Natural killer cell (primary cell): ENCODE measurements around the gene SULT1A3. TPM values are rescaled to one million over a fixed set of nuclear protein-coding genes. Genes with fewer than 3 reads are reported as not detected.

Experiments used
- ATAC-seq, 3 donors: fragments of 150-1000 bp in 2 of 3; fragments of 200-7000 bp in 1 of 3; cut with Tn5 transposase; 1 replicate in 1 of 3; 2 replicates in 2 of 3; pipeline ENCODE4 v1.10.0; 2021; ENCODE audit warnings: mild to moderate bottlenecking in 2 of 3, moderate library complexity in 2 of 3
- DNase-seq, 2 donors: peaks; one replicate each; pipeline versions ENCODE4 v3.0.0 to v3.0.0-alpha.2; 2013 to 2021; ENCODE audit warnings: mixed read lengths in 1 of 2
- H3K27ac ChIP-seq: one replicate; pipeline ENCODE4 v1.5.1; 2013; ENCODE audit warnings: mild to moderate bottlenecking, low read length
- H3K27me3 ChIP-seq: one replicate; pipeline ENCODE4 v1.6.1; 2013; ENCODE audit warnings: low read length; ENCODE audit not compliant: control insufficient read depth, insufficient read depth
- H3K36me3 ChIP-seq: one replicate; pipeline ENCODE4 v1.6.1; 2013; ENCODE audit warnings: low read length; ENCODE audit not compliant: control insufficient read depth, insufficient read depth
- H3K4me1 ChIP-seq: one replicate; pipeline ENCODE4 v1.6.1; 2013; ENCODE audit warnings: low read length; ENCODE audit not compliant: control insufficient read depth, insufficient read depth
- H3K4me3 ChIP-seq: one replicate; pipeline ENCODE4 v1.5.1; 2013; ENCODE audit warnings: low read length
- H3K9me3 ChIP-seq: one replicate; pipeline ENCODE4 v1.6.1; 2013; ENCODE audit warnings: low read length; ENCODE audit not compliant: control insufficient read depth, insufficient read depth
- H3K27ac Mint-ChIP-seq, 2 donors: one replicate each; pipeline ENCODE4 v1.8.0; 2022; ENCODE audit warnings: mild to moderate bottlenecking in 2 of 2, mixed read lengths in 2 of 2, moderate library complexity in 1 of 2
- H3K27me3 Mint-ChIP-seq, 2 donors: one replicate each; pipeline ENCODE4 v1.8.0; 2022; ENCODE audit warnings: low read depth in 2 of 2, mixed read lengths in 2 of 2
- H3K36me3 Mint-ChIP-seq: one replicate; pipeline ENCODE4 v1.8.0; 2022; ENCODE audit warnings: mixed read lengths
- H3K4me1 Mint-ChIP-seq, 2 donors: one replicate each; pipeline ENCODE4 v1.8.0; 2022; ENCODE audit warnings: mixed read lengths in 2 of 2
- H3K4me3 Mint-ChIP-seq: one replicate; pipeline ENCODE4 v1.8.0; 2022; ENCODE audit warnings: mild to moderate bottlenecking, moderate library complexity, mixed read lengths
- H3K9me3 Mint-ChIP-seq, 2 donors: one replicate each; pipeline ENCODE4 v1.8.0; 2022; ENCODE audit warnings: mixed read lengths in 2 of 2
- WGBS: methylation state at CpG from one replicate; pipeline ENCODE4 v1.1.7; 2013; ENCODE audit warnings: missing lambda C conversion rate; ENCODE audit not compliant: insufficient coverage; 5-methylcytosine and 5-hydroxymethylcytosine counted together
- intact Hi-C: fragments of 100-400 bp; cut with micrococcal nuclease; formaldehyde crosslinking; loops from one replicate; pipeline ENCODE4 v1.14.2; 2022
- total RNA-seq, 4 donors: library from RNA; stranded (reverse); fragments of 120-200 nt in 1 of 4; gene quantifications; one replicate each; pipeline versions ENCODE4 v1.2.3 to v1.2.4, GENCODE V29; 2013 to 2022
- TF ChIP-seq, protein P1 (sequence below): fragments of 200-600 bp; IDR thresholded peaks from one replicate; pipeline ENCODE4 v1.8.0; 2022; ENCODE audit warnings: antibody characterized with exemption

SULT1A3 gene
- total RNA-seq, 3 donors from 2014 or later (not counting 1 experiment from before 2014, with no cell fraction given), result 15.9 to 27.1 (median 19.4) TPM

DNA sequence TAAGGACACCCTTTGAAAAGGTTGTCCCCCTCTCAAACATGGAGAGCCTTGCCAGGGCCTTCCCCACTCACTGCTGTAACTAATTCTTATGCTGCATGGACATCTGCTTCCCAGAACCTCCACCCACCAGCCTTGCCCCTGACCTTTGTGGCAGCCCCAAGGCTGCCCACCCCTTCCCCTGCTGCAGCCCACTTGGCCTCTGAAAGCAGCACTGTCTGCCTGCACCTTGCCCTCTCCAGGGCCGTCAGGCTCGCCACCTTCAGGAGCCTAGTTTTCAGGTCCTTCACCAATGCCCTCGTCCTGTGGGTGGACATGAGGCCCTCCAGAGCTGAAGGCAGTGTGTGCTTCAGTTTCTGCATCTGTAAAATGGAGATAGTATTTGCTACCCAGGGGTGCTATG lies 18.3 kb upstream of the SULT1A3 start:
- no peaks in the 10 kb centered on the region for H3K9me3 ChIP-seq
- H3K27me3 ChIP-seq, result no peaks in the 10 kb centered on the region
- H3K4me1 Mint-ChIP-seq, result peaks cover 20 to 27% of the 10 kb centered on the region in 2 donors
- ATAC-seq, result no peak
- peaks cover 13% of the 10 kb centered on the region for H3K36me3 ChIP-seq
- H3K27ac ChIP-seq, result no peak overlapping the region
- intact Hi-C loops, result no loop called here
- no peak overlapping the region for H3K4me3 ChIP-seq
- H3K36me3 Mint-ChIP-seq, result no peaks in the 10 kb centered on the region
- H3K27ac Mint-ChIP-seq, result no peak overlapping the region
- H3K9me3 Mint-ChIP-seq, result no peaks in the 10 kb centered on the region
- H3K4me3 Mint-ChIP-seq, result no peak overlapping the region
- TF ChIP-seq, protein P1, sequence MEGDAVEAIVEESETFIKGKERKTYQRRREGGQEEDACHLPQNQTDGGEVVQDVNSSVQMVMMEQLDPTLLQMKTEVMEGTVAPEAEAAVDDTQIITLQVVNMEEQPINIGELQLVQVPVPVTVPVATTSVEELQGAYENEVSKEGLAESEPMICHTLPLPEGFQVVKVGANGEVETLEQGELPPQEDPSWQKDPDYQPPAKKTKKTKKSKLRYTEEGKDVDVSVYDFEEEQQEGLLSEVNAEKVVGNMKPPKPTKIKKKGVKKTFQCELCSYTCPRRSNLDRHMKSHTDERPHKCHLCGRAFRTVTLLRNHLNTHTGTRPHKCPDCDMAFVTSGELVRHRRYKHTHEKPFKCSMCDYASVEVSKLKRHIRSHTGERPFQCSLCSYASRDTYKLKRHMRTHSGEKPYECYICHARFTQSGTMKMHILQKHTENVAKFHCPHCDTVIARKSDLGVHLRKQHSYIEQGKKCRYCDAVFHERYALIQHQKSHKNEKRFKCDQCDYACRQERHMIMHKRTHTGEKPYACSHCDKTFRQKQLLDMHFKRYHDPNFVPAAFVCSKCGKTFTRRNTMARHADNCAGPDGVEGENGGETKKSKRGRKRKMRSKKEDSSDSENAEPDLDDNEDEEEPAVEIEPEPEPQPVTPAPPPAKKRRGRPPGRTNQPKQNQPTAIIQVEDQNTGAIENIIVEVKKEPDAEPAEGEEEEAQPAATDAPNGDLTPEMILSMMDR, result no peak
- no peak for DNase-seq
- 81% methylated on average over 3 of the region's 3 CpGs for whole genome bisulfite sequencing
- no peaks in the 10 kb centered on the region for H3K27me3 Mint-ChIP-seq
- H3K4me1 ChIP-seq, result peaks cover 22% of the 10 kb centered on the region

DNA sequence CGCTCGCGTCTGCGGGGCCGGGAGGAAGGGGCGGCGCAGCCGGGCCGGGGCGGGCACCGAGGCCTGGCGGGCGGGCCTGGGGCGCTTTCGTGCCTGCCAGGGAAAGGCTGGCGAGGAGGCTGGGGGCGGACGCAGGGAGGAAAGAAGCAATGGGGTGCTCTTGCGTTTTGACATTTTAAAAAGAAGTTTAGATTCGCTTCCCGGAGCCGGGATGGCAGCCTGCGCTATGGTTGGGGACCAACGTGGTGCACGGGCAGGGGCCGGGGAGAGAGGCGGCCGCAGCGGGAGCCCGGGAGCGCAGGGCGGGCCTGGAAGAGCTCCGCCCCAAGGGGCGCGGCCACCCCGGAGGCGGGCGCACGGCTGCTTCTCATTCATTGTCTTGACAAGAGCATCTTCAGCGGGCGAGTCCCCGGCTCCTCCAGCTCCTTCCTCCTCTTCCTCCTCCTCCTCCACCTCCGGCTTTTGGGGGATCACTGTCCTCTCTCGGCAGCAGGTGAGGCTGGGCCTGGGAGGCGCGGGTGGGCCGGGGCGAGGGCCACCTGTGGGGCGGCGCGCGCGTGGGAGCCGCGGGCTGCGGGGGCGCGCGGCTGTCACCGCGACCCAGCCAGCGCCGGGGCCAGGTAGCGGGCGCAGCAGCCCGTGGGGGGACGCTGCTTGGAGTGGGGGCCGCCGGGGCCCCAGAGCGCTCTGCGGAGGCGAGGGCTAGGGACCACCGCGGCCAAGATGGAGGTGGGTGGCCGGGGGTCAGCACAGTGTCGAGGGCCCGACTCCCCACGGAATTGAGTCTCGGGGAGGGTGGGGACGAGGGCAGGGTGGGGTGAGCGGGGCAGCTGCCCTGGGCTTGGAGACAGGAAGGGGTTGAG lies 15.6 kb upstream of the SULT1A3 start, which contains the start of gene CORO1A:
Gene CORO1A, plus strand, starts transcription at position 370 of the 863 bp plus-strand sequence. CDS start 1,608 bp downstream, outside the sequence.
- peaks cover 29 to 44% of the 10 kb centered on the region in 2 donors for H3K4me1 Mint-ChIP-seq
- TF ChIP-seq, protein P1, result no peak
- ATAC-seq, result peak; percentile 49 to 70 (median 57)
- peak within 1 kb of the TSS; percentile 86 for H3K27ac ChIP-seq
- H3K4me3 Mint-ChIP-seq, result peak within 1 kb of the TSS; percentile 94
- intact Hi-C loops, result no loop called here
- H3K9me3 ChIP-seq, result no peaks in the 10 kb centered on the region
- peak within 1 kb of the TSS; percentile 92 for H3K4me3 ChIP-seq
- no peaks in the 10 kb centered on the region for H3K36me3 Mint-ChIP-seq
- peaks cover 37% of the 10 kb centered on the region for H3K36me3 ChIP-seq
- H3K27ac Mint-ChIP-seq, result peak within 1 kb of the TSS; percentile 89 to 97
- WGBS, result under 1% methylated on average over 81 of the region's 81 CpGs
- H3K27me3 Mint-ChIP-seq, result no peaks in the 10 kb centered on the region
- H3K27me3 ChIP-seq, result no peaks in the 10 kb centered on the region
- peak; percentile 77 to 89 for DNase-seq
- no peaks in the 10 kb centered on the region for H3K9me3 Mint-ChIP-seq
- peaks cover 47% of the 10 kb centered on the region for H3K4me1 ChIP-seq

DNA sequence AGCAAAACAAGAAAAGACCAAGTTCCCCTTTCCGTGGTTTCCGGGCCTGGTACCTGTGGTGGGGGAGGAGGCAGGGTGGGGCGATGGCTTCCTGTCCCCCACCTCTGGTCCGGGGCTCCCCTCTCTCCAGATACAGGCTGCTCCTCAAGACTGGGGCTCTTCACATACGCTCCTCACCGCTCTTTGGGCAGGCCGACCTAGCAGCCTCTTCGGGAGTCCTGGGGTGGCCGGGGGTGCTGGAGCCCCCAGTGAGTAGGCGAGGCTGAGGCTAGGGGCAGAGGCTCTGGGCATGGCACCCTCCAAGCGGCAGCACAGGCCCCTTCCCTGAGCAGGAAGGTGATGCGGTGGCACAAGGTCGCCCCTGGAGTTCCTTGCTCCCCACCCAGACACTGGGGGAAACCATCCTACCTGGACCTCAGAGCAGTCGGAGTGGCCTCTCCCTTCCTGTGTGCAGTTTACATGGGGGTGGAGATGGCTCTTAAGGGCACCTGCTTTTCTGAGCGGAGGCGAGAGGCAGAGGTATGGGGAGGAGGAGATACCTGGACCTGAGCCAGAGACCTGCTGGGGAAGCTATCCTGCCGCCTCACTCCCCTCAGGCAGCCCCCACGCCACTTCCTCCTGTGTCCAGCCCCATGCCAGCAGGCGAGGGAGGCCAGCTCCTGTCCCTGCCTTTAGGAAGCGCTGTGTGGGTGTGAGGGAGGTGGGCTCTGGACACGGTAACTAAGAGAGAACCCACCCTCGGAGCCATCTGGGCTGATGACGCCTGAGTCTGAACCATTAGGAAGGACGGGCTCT lies 14.8 kb upstream of the SULT1A3 start:
- peak; percentile 33 to 91 for DNase-seq
- Mint-ChIP-seq H3K4me3 (peak overlapping the region; percentile 94), H3K4me1 (peaks cover 29 to 44% of the 10 kb centered on the region in 2 donors), H3K27me3 (no peaks in the 10 kb centered on the region), H3K27ac (peak overlapping the region; percentile 89 to 97), H3K36me3 (no peaks in the 10 kb centered on the region), H3K9me3 (no peaks in the 10 kb centered on the region)
- ATAC-seq, result peak in 1 of 3 donors; percentile 51
- Histone ChIP-seq H3K27ac (peak overlapping the region; percentile 82), H3K9me3 (no peaks in the 10 kb centered on the region), H3K27me3 (no peaks in the 10 kb centered on the region), H3K4me3 (peak overlapping the region; percentile 92), H3K36me3 (peaks cover 37% of the 10 kb centered on the region), H3K4me1 (peaks cover 47% of the 10 kb centered on the region)
- intact Hi-C loops, result no loop called here
- TF ChIP-seq, protein P1, result no peak
- WGBS, result under 1% methylated on average over 20 of the region's 24 CpGs
